Neural cell (in vitro differentiated cells): ENCODE results near the gene CARS1. TPM values are rescaled to one million over a fixed set of nuclear protein-coding genes. Genes with fewer than 3 reads are reported as not detected.

Experiments
- H2AFZ ChIP-seq: fragments of 200-600, 300-800 bp; sonication (generic), shearing (Covaris generic); 2 replicates; pipeline ENCODE4 v1.6.0; 2014; ENCODE audit warnings: low read depth, mild to moderate bottlenecking, antibody characterized with exemption, low read length, moderate library complexity
- H3F3A ChIP-seq: fragments of 200-600 bp; shearing (Covaris generic); 2 replicates; pipeline ENCODE4 v1.6.1; 2016; ENCODE audit warnings: mild to moderate bottlenecking, moderate library complexity, mixed read lengths, antibody characterized with exemption, low read length; ENCODE audit not compliant: insufficient read depth, poor library complexity, severe bottlenecking
- H3K27ac ChIP-seq: fragments of 200-600, 300-800 bp; sonication (generic), shearing (Covaris generic); 2 replicates; pipeline ENCODE4 v1.5.1; 2014; ENCODE audit warnings: mild to moderate bottlenecking, low read length, moderate library complexity
- H3K27me3 ChIP-seq: fragments of 300-800, 200-600 bp; sonication (generic), shearing (Covaris generic); 2 replicates; pipeline ENCODE4 v1.6.0; 2014; ENCODE audit warnings: mild to moderate bottlenecking, low read depth, low read length, moderate library complexity; ENCODE audit not compliant: insufficient read depth
- H3K36me3 ChIP-seq: fragments of 300-800, 200-600 bp; sonication (generic), shearing (Covaris generic); 2 replicates; pipeline ENCODE4 v1.5.1; 2014; ENCODE audit warnings: mild to moderate bottlenecking, antibody characterized with exemption, low read length, moderate library complexity; ENCODE audit not compliant: insufficient read depth
- H3K4me2 ChIP-seq: fragments of 300-800, 200-600 bp; sonication (generic), shearing (Covaris generic); 2 replicates; pipeline ENCODE4 v1.6.0; 2014; ENCODE audit warnings: mild to moderate bottlenecking, low read length
- H3K4me3 ChIP-seq: fragments of 300-800, 200-600 bp; sonication (generic), shearing (Covaris generic); 2 replicates; pipeline ENCODE4 v1.5.1; 2014; ENCODE audit warnings: mild to moderate bottlenecking, low read length, moderate library complexity
- H3K79me2 ChIP-seq: fragments of 200-600 bp; shearing (Covaris generic); replicated peaks from 2 replicates; pipeline ENCODE4 v1.6.0; 2014; ENCODE audit warnings: mild to moderate bottlenecking, low read length, moderate library complexity; ENCODE audit not compliant: insufficient read depth
- H3K9ac ChIP-seq: fragments of 300-800, 200-600 bp; sonication (generic), shearing (Covaris generic); 2 replicates; pipeline ENCODE4 v1.6.1; 2016; ENCODE audit warnings: mild to moderate bottlenecking, low read length, mixed read lengths
- H3K9me2 ChIP-seq: fragments of 200-600 bp; shearing (Covaris generic); 2 replicates; pipeline ENCODE4 v1.6.1; 2016; ENCODE audit warnings: mild to moderate bottlenecking, low read length, mixed read lengths; ENCODE audit not compliant: insufficient read depth
- H3K9me3 ChIP-seq: fragments of 200-600, 300-800 bp; sonication (generic), shearing (Covaris generic); 2 replicates; pipeline ENCODE4 v1.6.1; 2016; ENCODE audit warnings: mild to moderate bottlenecking, mixed run types, low read length, moderate library complexity, mixed read lengths
- H4K20me1 ChIP-seq: fragments of 200-600 bp; shearing (Covaris generic); 2 replicates; pipeline ENCODE4 v1.6.1; 2016; ENCODE audit warnings: mild to moderate bottlenecking, mixed run types; ENCODE audit not compliant: insufficient read depth
- CTCF ChIP-seq: fragments of 450-650 bp; IDR thresholded peaks from 2 replicates; pipeline ENCODE4 v1.5.1; 2014; ENCODE audit warnings: antibody characterized with exemption, mild to moderate bottlenecking, moderate library complexity; ENCODE audit not compliant: poor library complexity, severe bottlenecking
- EP300 ChIP-seq: fragments of 450-650 bp; conservative IDR thresholded peaks from 2 replicates; pipeline ENCODE4 v1.6.1; 2014; ENCODE audit warnings: antibody characterized with exemption, mild to moderate bottlenecking, moderate library complexity; ENCODE audit not compliant: poor library complexity, severe bottlenecking
- EZH2 ChIP-seq: fragments of 200-600, 300-800 bp; shearing (Covaris generic), sonication (generic); IDR thresholded peaks from 2 replicates; pipeline ENCODE4 v1.6.1; 2014; ENCODE audit warnings: antibody characterized with exemption, low read length, borderline replicate concordance, mild to moderate bottlenecking; ENCODE audit not compliant: insufficient read depth, poor library complexity, severe bottlenecking
- MXI1 ChIP-seq: fragments of 450-650 bp; conservative IDR thresholded peaks from 2 replicates; pipeline ENCODE4 v1.6.1; 2014; ENCODE audit warnings: antibody characterized with exemption, mild to moderate bottlenecking; ENCODE audit not compliant: poor library complexity, severe bottlenecking
- POLR2AphosphoS5 ChIP-seq: IDR thresholded peaks from 2 replicates; pipeline ENCODE4 v1.6.1; 2012
- RAD21 ChIP-seq: fragments of 450-650 bp; conservative IDR thresholded peaks from 2 replicates; pipeline ENCODE4 v1.6.1; 2014; ENCODE audit warnings: antibody characterized with exemption, mild to moderate bottlenecking, moderate library complexity
- REST ChIP-seq: IDR thresholded peaks from 2 replicates; pipeline ENCODE4 v1.6.1; 2012; ENCODE audit warnings: borderline replicate concordance
- SMC3 ChIP-seq: fragments of 450-650 bp; conservative IDR thresholded peaks from 2 replicates; pipeline ENCODE4 v1.6.1; 2014; ENCODE audit warnings: antibody characterized with exemption, mild to moderate bottlenecking, moderate library complexity; ENCODE audit not compliant: poor library complexity
- TAF1 ChIP-seq: IDR thresholded peaks from 2 replicates; pipeline ENCODE4 v1.6.1; 2012; ENCODE audit warnings: low read depth
- polyA plus RNA-seq: library from polyadenylated mRNA; depleted of rRNA; stranded (reverse); fragments of >200 nt; gene quantifications from 2 replicates; pipeline ENCODE4 v1.2.3, GENCODE V29; 2014

Gene CARS1
- polyA plus RNA-seq, 1 donor from 2014 or later: 48.2 TPM

- H3K9me2 ChIP-seq: no peaks in the 10 kb centered on the region
- H3F3A ChIP-seq: no peaks in the 10 kb centered on the region
- no peak overlapping the region for H3K4me3 ChIP-seq
- H2AFZ ChIP-seq: no peak overlapping the region
- H4K20me1 ChIP-seq: no peaks in the 10 kb centered on the region
- H3K36me3 ChIP-seq: no peaks in the 10 kb centered on the region
- no peaks in the 10 kb centered on the region for H3K27me3 ChIP-seq
- H3K9ac ChIP-seq: no peak overlapping the region
- peaks cover 9% of the 10 kb centered on the region for H3K79me2 ChIP-seq
- H3K4me2 ChIP-seq: no peak overlapping the region
- no peaks in the 10 kb centered on the region for H3K9me3 ChIP-seq
- no peak overlapping the region for H3K27ac ChIP-seq
- TF ChIP-seq POLR2AphosphoS5 (no peak), EP300 (no peak), CTCF (no peak), EZH2 (no peak), REST (no peak), TAF1 (no peak), MXI1 (no peak), RAD21 (no peak)
These were observed 14.5 kb downstream of the CARS1 start for GRCh38 chr11:3042496-3043314.

- Histone ChIP-seq H3K27ac (no peak overlapping the region), H3K9ac (no peak overlapping the region), H3K9me2 (no peaks in the 10 kb centered on the region), H3K4me3 (no peak overlapping the region), H4K20me1 (no peaks in the 10 kb centered on the region), H3K79me2 (peaks cover 3% of the 10 kb centered on the region), H3K36me3 (no peaks in the 10 kb centered on the region), H2AFZ (no peak overlapping the region), H3F3A (no peaks in the 10 kb centered on the region), H3K4me2 (no peak overlapping the region), H3K9me3 (no peaks in the 10 kb centered on the region), H3K27me3 (no peaks in the 10 kb centered on the region)
- no peak for TF ChIP-seq EP300
- no peak for TF ChIP-seq MXI1
- no peak for TF ChIP-seq CTCF
- TF ChIP-seq EZH2: no peak
- TF ChIP-seq TAF1: no peak
- no peak for TF ChIP-seq POLR2AphosphoS5
- TF ChIP-seq SMC3: no peak
- TF ChIP-seq RAD21: no peak
- TF ChIP-seq REST: no peak
These were observed 15.4 kb downstream of the CARS1 start for GRCh38 chr11:3041699-3042441.
